ENCODE data around the gene ATRN.

GRCh38 chr20:3452690-3453089 lies 18.1 kb upstream of the ATRN start:
- TF ChIP-seq, protein P1, sequence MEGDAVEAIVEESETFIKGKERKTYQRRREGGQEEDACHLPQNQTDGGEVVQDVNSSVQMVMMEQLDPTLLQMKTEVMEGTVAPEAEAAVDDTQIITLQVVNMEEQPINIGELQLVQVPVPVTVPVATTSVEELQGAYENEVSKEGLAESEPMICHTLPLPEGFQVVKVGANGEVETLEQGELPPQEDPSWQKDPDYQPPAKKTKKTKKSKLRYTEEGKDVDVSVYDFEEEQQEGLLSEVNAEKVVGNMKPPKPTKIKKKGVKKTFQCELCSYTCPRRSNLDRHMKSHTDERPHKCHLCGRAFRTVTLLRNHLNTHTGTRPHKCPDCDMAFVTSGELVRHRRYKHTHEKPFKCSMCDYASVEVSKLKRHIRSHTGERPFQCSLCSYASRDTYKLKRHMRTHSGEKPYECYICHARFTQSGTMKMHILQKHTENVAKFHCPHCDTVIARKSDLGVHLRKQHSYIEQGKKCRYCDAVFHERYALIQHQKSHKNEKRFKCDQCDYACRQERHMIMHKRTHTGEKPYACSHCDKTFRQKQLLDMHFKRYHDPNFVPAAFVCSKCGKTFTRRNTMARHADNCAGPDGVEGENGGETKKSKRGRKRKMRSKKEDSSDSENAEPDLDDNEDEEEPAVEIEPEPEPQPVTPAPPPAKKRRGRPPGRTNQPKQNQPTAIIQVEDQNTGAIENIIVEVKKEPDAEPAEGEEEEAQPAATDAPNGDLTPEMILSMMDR (IDR thresholded peaks at IDR 0.05) = no peak
- TF ChIP-seq EP300 (IDR thresholded peaks at IDR 0.05) = no peak
- no peak for TF ChIP-seq POLR2A (IDR thresholded peaks at IDR 0.05)

All from tibial nerve (tissue), 4 donors.